HepG2 (cell line): ENCODE data around the gene TASL.
"Not testable (repeated sequence)": the region's sequence is repeated elsewhere in the genome, so short reads cannot be mapped to it uniquely, and the experiment has no call there.

ENCODE experiments used
- ATF1 ChIP-seq: IDR thresholded peaks from 2 replicates; pipeline ENCODE4 v1.6.1; 2016; ENCODE audit warnings: mild to moderate bottlenecking, control low read depth
- BHLHE40 ChIP-seq: IDR thresholded peaks from 2 replicates; pipeline ENCODE4 v1.6.1; 2011; ENCODE audit warnings: low read length, improper control_type of control experiment
- PHF20 ChIP-seq: sonication (generic); formaldehyde crosslinking; IDR thresholded peaks from 2 replicates; pipeline ENCODE4 v1.5.0; 2020; ENCODE audit warnings: mild to moderate bottlenecking, missing genetic modification reagents
- POLR2AphosphoS5 ChIP-seq: IDR thresholded peaks from 2 replicates; pipeline ENCODE4 v1.6.1; 2012; ENCODE audit warnings: low read depth, low read length
- SMAD3 ChIP-seq: sonication (generic); formaldehyde crosslinking; IDR thresholded peaks from 2 replicates; pipeline ENCODE4 v1.4.0; 2020; ENCODE audit warnings: missing genetic modification reagents
- ZNF556 ChIP-seq: sonication (generic); formaldehyde crosslinking; IDR thresholded peaks from 2 replicates; pipeline ENCODE4 v1.4.0; 2020; ENCODE audit warnings: mild to moderate bottlenecking, missing genetic modification reagents, borderline replicate concordance
- ZNF616 ChIP-seq: sonication (generic); formaldehyde crosslinking; IDR thresholded peaks from 2 replicates; pipeline ENCODE4 v1.5.0; 2020; ENCODE audit warnings: low read depth, mild to moderate bottlenecking, missing genetic modification reagents
- ZNF878 ChIP-seq: sonication (generic); formaldehyde crosslinking; IDR thresholded peaks from 2 replicates; pipeline ENCODE4 v1.8.1; 2023; ENCODE audit warnings: mild to moderate bottlenecking, missing genetic modification reagents, moderate library complexity
- TF ChIP-seq, protein P1 (sequence below): sonication (generic); formaldehyde crosslinking; IDR thresholded peaks from 2 replicates; pipeline ENCODE4 v1.5.0; 2020; ENCODE audit warnings: mild to moderate bottlenecking, missing genetic modification reagents, moderate library complexity
- TF ChIP-seq, protein P2 (sequence below): sonication (generic); formaldehyde crosslinking; IDR thresholded peaks from 2 replicates; pipeline ENCODE4 v1.5.0; 2020; ENCODE audit warnings: mild to moderate bottlenecking, missing genetic modification reagents
- TF ChIP-seq, protein P3 (sequence below): sonication (generic); formaldehyde crosslinking; IDR thresholded peaks from 2 replicates; pipeline ENCODE4 v1.8.1; 2023; ENCODE audit warnings: mild to moderate bottlenecking, missing genetic modification reagents, borderline replicate concordance

DNA sequence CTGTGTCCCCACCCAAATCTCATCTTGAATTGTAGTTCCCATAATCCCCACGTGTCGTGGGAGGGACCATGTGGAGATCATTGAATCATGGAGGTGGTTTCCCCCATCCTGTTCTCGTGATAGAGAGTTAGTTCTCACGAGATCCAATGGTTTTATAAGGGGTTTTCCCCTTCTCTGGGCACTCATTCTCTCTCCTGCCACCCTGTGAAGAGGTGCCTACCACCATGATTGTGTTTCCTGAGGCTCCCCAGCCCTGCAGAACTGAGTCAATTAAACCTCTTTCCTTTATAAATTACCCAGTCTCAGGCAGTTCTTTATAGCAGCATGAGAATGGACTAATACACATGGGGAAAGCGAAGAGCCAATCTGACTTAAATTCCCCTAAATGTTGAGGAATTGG is 14.5 kb downstream of the TASL start:
- TF ChIP-seq, protein P1, sequence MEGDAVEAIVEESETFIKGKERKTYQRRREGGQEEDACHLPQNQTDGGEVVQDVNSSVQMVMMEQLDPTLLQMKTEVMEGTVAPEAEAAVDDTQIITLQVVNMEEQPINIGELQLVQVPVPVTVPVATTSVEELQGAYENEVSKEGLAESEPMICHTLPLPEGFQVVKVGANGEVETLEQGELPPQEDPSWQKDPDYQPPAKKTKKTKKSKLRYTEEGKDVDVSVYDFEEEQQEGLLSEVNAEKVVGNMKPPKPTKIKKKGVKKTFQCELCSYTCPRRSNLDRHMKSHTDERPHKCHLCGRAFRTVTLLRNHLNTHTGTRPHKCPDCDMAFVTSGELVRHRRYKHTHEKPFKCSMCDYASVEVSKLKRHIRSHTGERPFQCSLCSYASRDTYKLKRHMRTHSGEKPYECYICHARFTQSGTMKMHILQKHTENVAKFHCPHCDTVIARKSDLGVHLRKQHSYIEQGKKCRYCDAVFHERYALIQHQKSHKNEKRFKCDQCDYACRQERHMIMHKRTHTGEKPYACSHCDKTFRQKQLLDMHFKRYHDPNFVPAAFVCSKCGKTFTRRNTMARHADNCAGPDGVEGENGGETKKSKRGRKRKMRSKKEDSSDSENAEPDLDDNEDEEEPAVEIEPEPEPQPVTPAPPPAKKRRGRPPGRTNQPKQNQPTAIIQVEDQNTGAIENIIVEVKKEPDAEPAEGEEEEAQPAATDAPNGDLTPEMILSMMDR (CRISPR knock-in tag): not testable (repeated sequence)
- not testable (repeated sequence) for TF ChIP-seq POLR2AphosphoS5; ATF1 (CRISPR knock-in tag); ZNF878 (CRISPR knock-in tag); PHF20 (CRISPR knock-in tag); BHLHE40; ZNF616 (CRISPR knock-in tag); SMAD3; ZNF556
- TF ChIP-seq, protein P2, sequence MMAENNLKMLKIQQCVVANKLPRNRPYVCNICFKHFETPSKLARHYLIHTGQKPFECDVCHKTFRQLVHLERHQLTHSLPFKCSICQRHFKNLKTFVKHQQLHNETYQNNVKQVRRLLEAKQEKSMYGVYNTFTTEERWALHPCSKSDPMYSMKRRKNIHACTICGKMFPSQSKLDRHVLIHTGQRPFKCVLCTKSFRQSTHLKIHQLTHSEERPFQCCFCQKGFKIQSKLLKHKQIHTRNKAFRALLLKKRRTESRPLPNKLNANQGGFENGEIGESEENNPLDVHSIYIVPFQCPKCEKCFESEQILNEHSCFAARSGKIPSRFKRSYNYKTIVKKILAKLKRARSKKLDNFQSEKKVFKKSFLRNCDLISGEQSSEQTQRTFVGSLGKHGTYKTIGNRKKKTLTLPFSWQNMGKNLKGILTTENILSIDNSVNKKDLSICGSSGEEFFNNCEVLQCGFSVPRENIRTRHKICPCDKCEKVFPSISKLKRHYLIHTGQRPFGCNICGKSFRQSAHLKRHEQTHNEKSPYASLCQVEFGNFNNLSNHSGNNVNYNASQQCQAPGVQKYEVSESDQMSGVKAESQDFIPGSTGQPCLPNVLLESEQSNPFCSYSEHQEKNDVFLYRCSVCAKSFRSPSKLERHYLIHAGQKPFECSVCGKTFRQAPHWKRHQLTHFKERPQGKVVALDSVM (CRISPR knock-in tag): not testable (repeated sequence)
- TF ChIP-seq, protein P3, sequence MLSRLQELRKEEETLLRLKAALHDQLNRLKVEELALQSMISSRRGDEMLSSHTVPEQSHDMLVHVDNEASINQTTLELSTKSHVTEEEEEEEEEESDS (CRISPR knock-in tag): not testable (repeated sequence)
